Gastroesophageal sphincter (tissue), 3 donors: Measurements from ENCODE around the gene COL15A1.

Experiments
- POLR2A ChIP-seq, 2 donors: fragments of 450-650 bp; IDR thresholded peaks; one replicate each; pipeline ENCODE4 v1.6.1; 2017; ENCODE audit warnings: antibody characterized with exemption in 2 of 2, mild to moderate bottlenecking in 2 of 2, moderate library complexity in 1 of 2
- TF ChIP-seq, protein P1 (sequence below), 4 experiments: fragments of 200-600 bp in 2 of 4; fragments of 450-650 bp in 2 of 4; sonication (generic) in 1 of 4; IDR thresholded peaks; one replicate each; pipeline ENCODE4 v1.5.1; 2017 to 2019; ENCODE audit warnings: antibody characterized with exemption in 4 of 4, mild to moderate bottlenecking in 2 of 4, moderate library complexity in 2 of 4

DNA sequence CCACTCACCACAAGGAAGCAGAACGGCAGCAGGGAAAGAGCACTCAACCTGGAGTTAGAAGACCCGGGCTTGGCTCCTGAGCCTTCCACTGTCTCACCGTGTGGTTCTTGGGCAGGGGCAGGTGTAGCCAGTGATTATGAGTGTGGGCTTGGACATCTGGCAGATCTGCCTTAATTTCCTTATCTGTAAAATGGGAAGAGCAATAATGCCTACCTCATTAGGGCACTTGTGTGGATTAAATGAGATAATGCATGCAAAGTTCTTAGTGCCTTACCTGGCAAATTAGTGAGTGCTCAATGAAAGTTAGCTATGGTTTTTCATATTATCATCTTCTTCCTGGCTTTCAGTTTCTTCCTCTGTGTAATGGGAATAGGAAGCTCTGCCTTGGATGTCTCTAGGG is 28.1 kb upstream of the COL15A1 start:
- TF ChIP-seq, protein P1, sequence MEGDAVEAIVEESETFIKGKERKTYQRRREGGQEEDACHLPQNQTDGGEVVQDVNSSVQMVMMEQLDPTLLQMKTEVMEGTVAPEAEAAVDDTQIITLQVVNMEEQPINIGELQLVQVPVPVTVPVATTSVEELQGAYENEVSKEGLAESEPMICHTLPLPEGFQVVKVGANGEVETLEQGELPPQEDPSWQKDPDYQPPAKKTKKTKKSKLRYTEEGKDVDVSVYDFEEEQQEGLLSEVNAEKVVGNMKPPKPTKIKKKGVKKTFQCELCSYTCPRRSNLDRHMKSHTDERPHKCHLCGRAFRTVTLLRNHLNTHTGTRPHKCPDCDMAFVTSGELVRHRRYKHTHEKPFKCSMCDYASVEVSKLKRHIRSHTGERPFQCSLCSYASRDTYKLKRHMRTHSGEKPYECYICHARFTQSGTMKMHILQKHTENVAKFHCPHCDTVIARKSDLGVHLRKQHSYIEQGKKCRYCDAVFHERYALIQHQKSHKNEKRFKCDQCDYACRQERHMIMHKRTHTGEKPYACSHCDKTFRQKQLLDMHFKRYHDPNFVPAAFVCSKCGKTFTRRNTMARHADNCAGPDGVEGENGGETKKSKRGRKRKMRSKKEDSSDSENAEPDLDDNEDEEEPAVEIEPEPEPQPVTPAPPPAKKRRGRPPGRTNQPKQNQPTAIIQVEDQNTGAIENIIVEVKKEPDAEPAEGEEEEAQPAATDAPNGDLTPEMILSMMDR (IDR thresholded peaks at IDR 0.05) = no peak
- TF ChIP-seq POLR2A (IDR thresholded peaks at IDR 0.05) = no peak
